Astrocyte of the cerebellum (primary cell): ENCODE results near the gene SOD1.
A peak's percentile ranks its signal among the peaks of the same experiment; 100 is the strongest.

ENCODE experiments used
- DNase-seq: peaks from one replicate; pipeline ENCODE4 v3.0.0-alpha.2; 2011; ENCODE audit warnings: low read depth
- H3K4me3 ChIP-seq: 2 replicates; pipeline ENCODE4 v1.5.1; 2011; ENCODE audit warnings: mild to moderate bottlenecking, low read depth, low read length, moderate library complexity
- CTCF ChIP-seq: IDR thresholded peaks from 2 replicates; pipeline ENCODE4 v1.5.1; 2012; ENCODE audit warnings: low read length, low read depth, moderate library complexity, mild to moderate bottlenecking; ENCODE audit errors: missing control alignments
- in situ Hi-C: cut with HindIII; loops from 2 replicates; pipeline ENCODE4 v1.10.0; 2017; ENCODE audit warnings: low sequenced_read_pairs

SOD1 gene

DNA sequence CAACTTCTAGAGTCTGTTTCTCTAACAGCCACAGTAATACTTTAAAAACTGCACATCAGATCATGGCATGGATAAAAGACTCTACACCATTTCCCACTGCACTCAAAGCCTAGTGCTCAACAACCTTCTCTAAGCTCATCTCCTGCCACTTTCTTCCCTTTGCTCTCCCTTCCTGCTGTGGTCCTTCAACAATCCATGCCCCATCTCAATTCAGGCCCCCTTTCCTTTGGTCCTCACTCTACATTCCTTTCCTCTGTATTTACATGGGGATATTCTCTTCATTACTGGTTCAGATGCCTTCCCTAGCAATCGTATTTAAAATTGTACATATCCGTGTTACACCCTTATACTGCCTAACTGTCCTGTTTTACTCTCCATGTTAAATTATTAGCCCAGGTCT, 19.0 kb downstream of the SOD1 start:
- TF ChIP-seq CTCF: no peak
- DNase-seq: no peak
- H3K4me3 ChIP-seq: no peak overlapping the region
- in situ Hi-C loops: no loop called here

- no peak for TF ChIP-seq CTCF
- no peak for DNase-seq
- in situ Hi-C loops: no loop called here
- no peak overlapping the region for H3K4me3 ChIP-seq
These were observed 23.1 kb downstream of the SOD1 start for GRCh38 chr21:31682620-31683019.

- no peak for DNase-seq
- peak; percentile 19 for TF ChIP-seq CTCF
- in situ Hi-C loops: no loop called here
- H3K4me3 ChIP-seq: no peak overlapping the region
These were observed 23.5 kb downstream of the SOD1 start for GRCh38 chr21:31683029-31683428.

- no peak for DNase-seq
- no peak for TF ChIP-seq CTCF
- in situ Hi-C loops: no loop called here
- no peak overlapping the region for H3K4me3 ChIP-seq
These were observed 25.4 kb downstream of the SOD1 start for GRCh38 chr21:31684918-31685317.

GRCh38 chr21:31686272-31686915, 26.9 kb downstream of the SOD1 start:
- H3K4me3 ChIP-seq: no peak overlapping the region
- TF ChIP-seq CTCF: no peak
- in situ Hi-C loops: no loop called here
- DNase-seq: no peak

DNA sequence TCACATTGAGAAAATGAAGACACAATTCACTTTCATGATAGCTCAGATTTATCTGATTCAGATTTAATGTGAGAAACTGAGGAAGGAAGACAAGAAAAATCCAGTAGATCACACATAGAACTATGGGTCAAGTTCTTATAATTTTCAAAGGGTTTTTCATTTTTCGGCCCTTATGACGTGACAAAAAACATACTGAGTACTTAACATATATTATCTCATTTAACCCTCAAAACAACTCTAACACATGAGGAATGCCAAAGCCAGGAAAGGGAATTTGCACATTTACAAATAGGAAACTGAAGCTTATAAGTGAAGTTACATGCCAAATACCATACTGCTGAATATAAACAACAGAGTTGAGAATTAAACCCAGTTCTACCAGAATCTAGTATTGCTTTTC, 27.6 kb downstream of the SOD1 start:
- in situ Hi-C loops: no loop called here
- no peak for DNase-seq
- TF ChIP-seq CTCF: no peak
- H3K4me3 ChIP-seq: no peak overlapping the region
